NCI-H82 treated with DMSO at 0.1 percent for 48 hours (cell line): ENCODE results near the gene ATXN7.

Experiments used
- DNase-seq: peaks from one replicate; lab custom pipeline; 2025; ENCODE audit not compliant: unreplicated experiment; lab: John Stamatoyannopoulos, UW

The ATXN7 gene

DNA sequence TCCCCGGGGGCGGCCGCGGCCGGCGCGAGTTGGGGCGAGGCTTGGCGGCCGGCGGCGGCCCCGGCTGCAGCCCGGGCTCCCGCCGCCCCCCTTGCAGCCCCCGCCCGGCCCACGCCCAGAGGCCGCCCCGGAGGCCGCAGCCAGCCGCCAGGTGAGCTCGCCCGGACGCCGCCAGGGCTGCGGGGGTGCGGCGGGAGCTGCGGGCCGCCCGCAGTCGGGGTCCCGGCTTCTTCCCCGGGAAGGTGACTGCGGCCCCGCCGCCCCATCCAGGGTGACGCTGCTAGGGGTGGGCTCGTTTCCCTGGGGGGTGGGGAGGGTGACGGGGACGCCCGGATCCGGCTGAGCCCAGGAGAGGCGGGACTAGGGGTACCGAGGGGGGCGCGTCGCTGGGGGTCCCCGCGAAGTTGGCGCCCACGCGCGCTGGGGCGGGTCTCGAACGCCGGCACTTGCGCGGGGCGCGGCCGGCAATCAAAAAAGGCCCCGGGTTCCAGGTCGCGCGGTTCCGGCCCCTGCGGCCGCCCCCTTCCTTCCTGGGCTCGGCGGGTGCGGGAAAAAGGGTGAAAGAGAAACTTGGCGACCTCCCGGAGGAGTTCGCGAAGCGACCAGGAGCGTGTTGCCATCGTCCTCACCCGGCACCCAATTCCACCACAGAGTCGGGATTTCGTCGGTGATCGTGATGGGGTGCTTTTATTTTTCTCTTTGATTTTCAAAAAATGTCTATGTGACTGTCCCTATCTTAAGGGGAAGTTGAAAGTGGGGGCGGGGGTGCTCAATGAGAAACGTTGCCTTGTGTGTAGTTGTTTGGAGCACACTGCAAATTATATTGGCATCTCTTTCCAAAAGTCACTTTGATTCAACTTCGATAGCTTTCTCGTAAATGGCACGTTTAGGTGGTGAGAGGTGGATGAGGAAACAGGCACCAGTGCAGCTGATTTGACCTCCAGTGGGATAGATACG is 619 bp downstream of the ATXN7 start:
- DNase-seq, result no peak

DNA sequence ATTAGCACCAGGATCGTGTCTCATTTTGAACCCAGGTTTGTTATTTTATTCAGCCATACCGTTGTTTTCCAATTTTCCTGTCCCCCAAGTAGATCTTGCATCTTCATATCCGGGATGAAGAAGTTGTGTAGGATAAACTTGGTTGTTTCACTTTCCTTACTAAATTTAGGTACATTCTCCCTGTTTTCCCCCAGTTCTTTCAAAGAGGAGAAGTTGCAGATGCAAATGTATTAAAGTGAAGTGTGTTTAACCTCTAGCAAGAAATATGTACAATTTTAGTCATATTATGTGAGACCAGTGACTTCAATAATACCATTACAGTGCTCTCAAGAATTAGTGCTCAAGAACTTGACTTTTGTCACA is 1.3 kb downstream of the ATXN7 start:
- DNase-seq, result no peak

DNA sequence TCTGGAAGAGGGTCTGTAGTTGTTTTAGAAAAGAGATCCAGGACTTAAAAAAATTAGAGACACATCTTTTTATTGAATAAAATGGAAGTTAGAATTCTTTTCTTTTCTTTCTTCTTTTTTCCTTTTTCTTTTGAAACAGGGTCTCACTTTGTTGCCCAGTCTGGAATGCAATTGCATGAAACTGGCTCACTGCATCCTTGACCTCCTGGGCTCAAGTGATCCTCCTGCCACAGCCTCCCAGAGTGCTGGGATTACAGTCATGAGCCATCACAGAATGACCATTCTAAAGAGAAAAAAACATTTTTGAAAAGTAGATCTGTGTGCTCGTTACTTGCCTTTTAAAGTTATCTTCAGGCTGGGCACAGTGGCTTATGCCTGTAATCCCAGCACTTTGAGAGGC is 3.6 kb downstream of the ATXN7 start:
- DNase-seq, result no peak

DNA sequence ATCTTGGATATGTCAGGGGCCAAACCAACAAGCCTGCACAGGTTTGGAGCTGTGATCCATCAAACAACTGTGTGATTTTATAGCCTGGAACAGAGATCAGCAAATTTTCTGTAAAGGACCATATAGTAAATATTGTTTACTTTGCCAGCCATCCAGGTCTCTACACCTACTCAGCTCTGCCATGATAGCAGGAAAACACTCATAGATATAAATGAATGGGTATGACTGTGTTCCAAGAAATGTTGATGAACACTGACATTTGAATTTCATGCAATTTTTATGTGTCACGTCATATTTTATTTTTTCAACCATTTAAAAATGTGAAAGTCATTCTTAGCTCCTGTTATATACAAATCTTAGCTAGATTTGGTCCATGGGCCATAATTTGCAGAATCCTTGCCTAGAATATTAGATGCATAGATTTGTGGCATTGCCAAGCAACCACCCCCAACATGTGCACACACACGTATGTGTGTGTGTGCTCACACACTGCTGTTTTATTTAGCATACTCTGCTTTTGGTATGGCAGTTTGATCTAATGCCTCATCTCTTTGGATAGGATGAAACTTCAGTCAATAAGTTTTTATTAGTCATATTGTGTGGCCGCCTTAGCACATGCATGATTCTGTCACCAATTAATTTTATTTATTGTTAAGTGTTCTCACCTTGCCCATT is 6.4 kb downstream of the ATXN7 start:
- no peak for DNase-seq

DNA sequence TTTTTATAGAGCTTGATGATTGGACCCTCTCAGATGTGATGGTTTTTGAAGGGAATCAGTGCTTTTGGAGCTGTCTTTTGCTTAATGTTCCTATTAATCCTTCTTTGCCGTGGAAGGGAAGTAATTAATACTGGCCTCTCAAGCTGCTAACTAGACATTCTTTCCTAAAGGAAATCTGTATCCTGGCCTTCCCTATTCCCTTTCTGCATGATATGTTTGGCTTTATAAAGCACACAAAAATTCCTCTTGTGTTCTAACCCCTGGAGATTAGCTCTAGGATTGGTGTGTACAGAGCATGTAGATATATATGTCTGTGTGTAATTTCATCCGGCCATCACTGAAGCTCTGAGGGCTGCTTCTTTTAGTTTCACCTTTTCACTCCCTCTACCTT is 6.9 kb downstream of the ATXN7 start:
- DNase-seq, result no peak

DNA sequence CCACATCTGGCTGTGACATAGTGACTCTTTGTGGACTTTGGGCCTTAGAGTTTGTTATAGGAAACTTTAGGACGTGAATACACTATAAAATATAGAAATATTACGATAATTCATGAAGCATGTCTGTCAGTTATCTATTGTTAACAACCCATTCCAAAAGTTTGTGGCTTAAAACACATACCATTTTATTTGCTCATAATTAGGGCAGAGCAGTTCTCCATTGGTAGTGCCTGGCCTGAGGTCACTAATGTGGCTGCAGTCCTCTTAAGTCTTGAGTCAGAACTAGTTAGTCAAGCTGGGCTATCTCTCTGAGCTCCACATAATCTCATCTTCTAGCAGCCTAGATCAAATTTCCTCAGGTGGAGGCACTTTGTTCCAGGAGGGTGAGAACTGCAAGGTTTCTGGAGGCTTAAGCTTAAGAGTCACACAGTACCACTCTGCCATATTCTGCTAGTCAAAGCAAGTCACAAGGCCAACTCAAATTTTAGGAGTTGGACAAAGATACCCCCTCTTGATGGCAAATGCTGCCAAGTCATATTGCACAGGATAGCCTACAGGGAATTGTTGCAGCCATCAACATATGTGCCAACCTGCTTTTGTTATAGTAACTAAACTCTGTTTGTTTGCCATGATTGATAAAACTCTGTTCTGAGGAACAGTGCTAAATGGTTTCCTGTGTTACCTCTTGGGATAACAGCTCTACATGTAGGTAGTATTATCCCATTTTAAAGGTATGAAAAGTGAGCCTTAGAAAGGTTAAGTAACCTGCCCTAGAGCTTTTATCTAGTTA is 8.7 kb downstream of the ATXN7 start:
- peak; percentile 57 for DNase-seq

DNA sequence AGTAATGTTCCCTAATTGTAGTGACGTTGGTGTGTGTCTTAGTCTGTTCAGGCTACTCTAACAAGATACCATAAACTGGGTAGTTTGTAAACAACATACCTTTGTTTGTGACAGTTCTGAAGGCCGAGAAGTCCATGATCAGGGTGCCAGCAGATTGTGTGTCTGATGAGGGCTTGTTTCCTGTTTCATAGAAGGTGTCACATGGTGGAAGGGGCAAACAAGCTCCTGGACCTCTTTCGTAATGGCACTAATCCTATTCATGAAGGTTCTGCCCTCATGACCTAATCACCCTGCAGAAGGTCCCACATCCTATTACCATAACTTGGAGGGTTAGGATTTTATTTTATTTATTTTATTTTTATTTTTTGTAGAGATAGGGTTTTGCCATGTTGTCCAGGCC is 11.1 kb downstream of the ATXN7 start:
- no peak for DNase-seq

DNA sequence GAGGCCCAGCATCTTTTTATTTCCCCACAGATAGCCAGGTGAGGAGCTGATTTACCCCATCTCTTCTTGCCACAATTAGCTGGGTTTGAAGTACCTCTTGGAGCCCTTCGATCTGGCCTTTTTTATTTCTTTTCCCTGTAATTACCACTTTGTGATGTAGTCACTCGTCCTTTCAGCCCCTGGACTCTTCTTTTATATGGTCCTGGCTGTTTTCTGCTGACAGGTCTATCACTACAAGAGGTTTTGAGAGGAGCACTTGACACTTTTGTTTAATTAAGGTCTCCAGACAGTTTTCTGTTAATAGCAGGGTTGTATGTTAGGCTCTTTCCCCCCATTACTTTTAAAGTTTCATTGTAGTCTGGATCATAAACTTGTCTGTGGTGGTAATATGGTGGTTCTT is 11.8 kb downstream of the ATXN7 start:
- no peak for DNase-seq

DNA sequence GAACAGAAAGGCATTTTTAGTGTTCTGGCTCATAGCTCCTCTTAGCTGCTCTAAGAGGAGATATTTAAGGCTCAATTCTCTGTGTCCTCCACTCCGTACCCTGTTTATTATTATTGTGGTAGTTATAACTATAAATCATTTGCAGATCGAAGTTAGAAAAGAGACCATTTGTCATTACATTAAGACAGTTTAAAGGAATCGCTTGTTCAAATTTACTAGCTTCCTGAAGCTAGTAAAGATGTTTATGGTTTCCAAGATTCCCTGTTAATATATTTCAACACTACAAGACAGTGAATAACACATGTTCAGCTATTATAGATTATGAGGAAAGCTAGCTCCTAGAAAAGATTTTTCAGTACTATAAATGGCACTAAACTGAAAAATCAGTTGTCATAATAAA is 12.6 kb downstream of the ATXN7 start:
- no peak for DNase-seq

DNA sequence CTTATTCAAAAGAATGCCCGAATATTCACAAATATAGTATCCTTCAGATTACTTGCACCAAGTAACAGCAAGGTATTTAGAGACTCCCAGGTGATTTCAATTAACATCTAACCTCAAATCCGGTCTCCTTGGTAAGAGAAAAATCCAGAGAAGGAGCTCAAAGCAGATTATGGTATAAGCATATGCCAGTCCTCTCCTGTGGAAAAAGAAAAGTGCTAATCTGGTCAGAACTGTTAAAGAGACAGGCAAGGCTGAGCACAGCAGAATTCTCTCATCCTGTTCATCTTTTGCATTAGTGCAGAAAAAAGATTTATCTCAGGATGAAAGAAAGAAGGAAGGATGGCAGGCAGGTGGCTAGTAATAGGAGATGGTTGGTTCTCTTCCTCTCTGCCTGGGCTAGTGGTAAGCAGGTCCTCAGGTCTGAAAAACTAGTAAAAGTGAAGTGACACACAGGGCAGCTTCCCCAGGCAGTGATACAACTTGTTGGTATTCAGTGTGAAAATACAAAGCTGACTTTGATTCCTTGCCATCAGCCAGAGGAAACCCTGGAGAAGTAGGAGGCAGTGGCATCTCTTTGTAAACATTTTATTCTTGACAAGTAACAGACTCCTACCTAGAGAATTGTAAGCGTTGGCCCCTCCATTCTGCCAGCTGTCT is 14.2 kb downstream of the ATXN7 start:
- peak; percentile 77 for DNase-seq

DNA sequence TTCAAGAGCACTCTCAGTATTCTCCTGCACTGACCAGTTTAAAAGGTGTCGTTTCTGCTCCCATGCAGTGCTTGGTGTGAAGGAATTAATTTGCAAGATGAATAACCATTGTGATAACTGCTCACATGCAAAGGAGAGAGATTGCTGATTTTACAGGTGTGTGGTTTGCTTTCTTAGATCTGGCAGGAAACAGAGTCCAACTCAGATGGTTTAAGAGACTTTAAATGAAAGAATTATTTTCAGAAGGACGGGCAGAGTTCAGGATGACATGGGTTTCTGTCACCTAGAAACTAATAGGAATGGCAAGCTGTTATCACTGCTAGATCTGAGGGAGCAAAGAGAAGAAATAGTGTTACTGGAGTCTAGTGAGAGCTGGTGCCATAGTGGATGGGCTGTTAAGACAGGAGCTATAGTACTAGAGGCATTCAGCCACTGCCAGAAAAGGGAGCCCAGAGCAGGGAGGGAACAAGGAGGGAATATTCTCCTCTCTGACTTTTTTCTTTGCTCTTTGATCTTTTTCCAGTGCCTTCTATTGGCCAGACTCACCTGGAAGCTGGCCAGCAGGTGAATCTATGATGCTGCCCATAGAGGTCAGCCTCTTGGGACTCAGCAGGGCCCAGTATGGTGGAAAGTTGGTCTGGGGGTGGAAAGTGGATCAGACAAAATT is 14.9 kb downstream of the ATXN7 start:
- no peak for DNase-seq

DNA sequence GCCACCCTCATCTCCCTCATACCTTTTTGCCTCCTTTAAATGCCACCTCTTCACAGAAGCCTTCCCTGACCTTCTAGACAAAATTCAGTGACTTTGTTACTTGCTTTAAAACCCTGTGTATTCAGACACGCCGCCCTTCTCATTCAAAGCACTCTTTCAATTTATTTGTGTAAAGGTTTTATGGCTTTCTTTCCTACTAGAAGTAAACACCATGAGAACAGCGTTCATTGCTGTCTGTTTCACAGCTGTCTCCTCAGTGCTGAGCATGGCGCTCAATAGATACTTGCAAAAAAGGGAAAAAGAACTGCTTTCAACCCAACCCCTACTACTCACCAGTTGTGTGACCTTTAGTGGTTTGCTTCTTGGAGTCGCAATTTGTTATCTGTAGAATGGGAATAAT is 17.0 kb downstream of the ATXN7 start:
- DNase-seq, result no peak

DNA sequence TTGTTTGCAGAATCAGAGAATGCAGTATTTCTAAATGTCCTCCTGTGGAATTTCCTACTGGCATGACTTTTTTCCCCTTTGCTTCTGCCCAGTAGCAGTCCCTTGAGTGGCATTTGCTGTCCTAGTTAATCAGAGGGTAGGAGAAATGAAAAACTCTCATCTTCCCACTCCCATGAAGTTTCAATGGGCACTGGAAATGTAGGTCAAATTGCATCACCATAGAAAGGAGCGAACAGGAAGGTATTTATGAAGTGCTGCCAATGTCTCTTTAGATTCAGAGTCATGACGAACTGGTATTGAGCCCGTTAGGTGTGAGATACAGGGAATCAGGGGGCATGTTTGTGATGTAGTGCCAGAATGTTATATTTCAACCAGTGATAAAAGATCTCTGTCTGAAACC is 23.2 kb downstream of the ATXN7 start:
- DNase-seq, result no peak

DNA sequence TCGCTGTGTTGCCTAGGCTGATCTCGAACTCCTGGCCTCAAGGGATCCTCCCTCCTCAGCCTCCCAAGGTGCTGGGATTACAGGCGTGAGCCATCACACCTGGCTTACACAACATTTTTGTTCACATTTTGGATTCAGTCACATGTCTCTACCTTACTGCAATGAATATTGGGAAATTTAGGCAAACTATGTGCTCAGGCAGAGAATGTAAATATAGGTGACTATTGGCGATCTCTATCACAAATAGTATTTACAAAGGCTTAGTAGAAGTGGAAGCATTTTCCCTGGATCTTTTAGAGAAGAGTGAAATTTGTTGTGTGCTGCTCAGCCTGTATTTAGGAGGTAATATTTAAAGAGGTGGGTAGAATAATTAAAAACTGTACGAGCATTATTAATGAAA is 27.9 kb downstream of the ATXN7 start:
- DNase-seq, result no peak

DNA sequence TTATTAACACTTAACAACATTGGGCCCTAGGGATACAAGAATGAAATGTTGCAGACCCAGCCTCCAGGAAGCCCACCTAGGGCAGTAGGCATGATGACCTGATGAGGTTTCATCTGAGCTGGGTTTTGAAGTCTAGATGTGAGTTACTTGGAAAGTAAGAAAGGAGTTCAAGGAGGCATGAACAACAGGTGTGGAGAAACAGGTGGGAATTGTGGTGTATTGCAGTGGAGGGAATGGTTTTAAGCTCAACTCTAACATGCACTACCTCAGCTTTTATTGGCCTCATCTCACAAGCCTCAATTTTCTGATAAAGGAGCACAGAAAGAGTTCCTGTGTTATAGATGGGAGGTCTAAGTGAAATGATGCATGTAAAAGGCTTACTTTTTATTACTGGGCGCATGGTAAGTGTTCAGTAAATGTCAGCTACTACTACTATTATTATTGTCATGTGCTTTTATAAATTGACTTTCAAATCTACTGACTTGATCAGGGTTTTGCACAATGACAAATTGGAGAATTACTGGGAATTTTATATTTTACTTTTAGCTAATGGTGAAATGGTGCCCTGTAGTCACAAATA is 29.2 kb downstream of the ATXN7 start:
- no peak for DNase-seq

DNA sequence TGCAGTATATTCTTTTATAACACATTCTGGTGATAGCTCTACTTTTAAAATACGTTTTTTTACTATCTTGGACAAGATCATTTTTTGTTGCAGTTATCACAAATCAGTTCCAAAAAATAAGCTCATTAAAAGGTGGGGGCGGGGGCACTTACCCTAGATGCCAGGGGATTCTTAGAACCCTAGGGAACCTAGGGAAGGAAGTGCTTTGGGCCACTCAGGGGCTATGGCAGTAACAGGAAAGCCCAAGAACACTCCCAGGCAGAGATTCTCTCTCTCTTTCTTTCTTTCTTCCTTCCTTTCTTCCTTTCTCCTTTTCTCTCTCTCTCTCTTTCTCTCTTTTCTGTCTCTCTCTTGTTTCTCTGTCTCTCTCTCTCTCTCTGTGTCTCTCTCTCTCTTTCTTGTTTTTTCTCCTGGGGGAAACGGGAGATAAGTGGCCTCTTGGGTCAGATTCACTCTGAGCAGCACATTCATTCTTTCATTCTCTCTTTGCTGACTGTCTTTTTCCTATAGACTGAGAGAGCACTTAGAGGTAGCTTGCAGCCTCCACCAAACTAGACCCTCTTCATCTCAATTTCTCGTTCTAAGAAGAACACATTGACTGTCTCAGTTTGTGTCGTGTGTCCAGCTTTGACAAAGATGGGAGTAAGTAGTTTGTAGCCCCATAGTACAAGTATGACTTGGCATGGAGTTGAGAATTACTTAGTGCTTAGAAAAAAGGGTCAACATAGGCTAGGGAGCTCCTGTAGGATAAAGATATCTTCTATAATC is 31.9 kb downstream of the ATXN7 start:
- DNase-seq, result no peak

DNA sequence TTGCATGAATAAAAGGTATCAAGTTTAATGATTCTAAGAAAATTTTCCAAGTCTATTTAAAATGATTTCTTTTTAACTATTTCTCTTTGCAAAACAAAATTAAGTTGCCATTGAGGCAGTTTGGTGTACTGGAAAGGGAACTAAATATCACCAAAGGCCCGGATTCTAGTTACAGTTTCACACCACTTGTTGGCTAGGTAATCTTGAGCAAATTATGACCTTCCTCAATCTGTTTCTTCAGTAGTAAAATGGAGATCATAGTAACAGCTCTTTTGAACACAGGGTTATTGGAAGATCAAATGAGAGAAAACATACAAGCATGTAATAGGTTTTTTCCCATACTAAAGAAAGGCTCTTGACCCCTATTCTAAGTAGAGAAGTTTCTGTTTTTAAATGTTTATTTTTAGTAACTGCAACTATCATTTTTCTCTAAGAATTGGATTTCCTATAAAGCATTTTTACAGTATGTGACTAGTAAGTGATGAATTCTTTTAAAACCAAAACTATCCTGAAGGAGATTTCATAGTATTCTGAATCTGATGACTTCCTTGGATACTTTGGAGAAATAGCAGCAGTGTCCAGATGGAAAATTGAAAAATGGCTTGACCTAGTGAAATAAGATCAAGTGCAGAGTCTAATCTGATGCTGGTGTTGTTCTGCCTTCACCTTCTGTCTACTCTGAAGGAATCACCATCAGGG is 32.8 kb downstream of the ATXN7 start:
- DNase-seq, result peak; percentile 46

DNA sequence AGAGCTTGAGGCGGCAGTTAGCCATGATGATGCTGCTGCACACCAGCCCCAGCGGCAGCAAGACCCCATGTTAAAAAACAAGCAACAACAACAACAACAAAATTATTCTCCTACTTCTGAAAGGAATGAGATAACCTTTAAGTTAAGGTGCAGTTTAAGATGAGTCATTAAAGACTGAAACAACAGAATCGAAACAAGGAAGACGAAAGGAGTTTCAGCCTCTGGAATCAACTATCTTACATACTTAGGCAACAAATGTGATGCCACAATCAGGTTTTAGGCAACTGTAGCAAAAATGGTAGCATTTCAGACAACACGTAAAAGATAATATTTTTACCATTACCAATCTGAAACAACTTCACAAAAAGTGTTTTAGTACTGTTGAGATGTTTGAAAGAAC is 36.3 kb downstream of the ATXN7 start:
- no peak for DNase-seq

DNA sequence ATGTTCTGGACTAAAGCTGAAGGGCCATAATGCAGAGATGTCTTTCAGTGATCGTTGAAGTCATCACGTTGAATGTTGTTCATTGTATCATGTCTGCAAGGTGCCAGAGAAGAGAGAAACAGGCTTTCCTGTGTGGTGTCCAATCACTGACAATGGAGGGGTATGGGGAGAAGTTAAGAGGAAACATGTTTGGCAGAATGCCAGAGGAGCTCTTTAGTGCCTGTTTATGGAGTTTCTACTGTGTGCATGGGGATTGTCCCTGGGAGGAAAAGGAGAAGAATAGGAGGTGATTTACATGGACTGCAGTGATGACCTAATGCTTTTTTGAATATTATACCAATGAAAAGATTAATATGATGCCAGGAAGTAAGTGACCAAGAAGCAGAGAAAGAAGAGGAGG is 36.8 kb downstream of the ATXN7 start:
- DNase-seq, result peak; percentile 40
